Measurements from ENCODE around the gene GAPT.
"Not testable (repeated sequence)": the region's sequence is repeated elsewhere in the genome, so short reads cannot be mapped to it uniquely, and the experiment has no call there.

GAPT gene

GRCh38 chr5:58505971-58506640, 14.9 kb downstream of the GAPT start:
- no peak for FAIRE-seq

GRCh38 chr5:58507715-58508114, 16.5 kb downstream of the GAPT start:
- no peak for FAIRE-seq

- FAIRE-seq: no peak
Observed at GRCh38 chr5:58517198-58517597, 26.0 kb downstream of the GAPT start.

GRCh38 chr5:58523956-58524355, 32.7 kb downstream of the GAPT start:
- FAIRE-seq: no peak

GRCh38 chr5:58524571-58524970, 33.3 kb downstream of the GAPT start:
- no peak for FAIRE-seq

- FAIRE-seq: no peak
Observed at GRCh38 chr5:58530942-58531490, 39.8 kb downstream of the GAPT start.

GRCh38 chr5:58541935-58542334, 50.7 kb downstream of the GAPT start:
- not testable (repeated sequence) for FAIRE-seq

GRCh38 chr5:58542709-58543108, 51.5 kb downstream of the GAPT start:
- FAIRE-seq: no peak

- no peak for FAIRE-seq
Observed at GRCh38 chr5:58543723-58544122, 52.5 kb downstream of the GAPT start.

- no peak for FAIRE-seq
Observed at GRCh38 chr5:58544195-58544594, 53.0 kb downstream of the GAPT start.

- no peak for FAIRE-seq
Observed at GRCh38 chr5:58544926-58545325, 53.7 kb downstream of the GAPT start.

GRCh38 chr5:58545912-58546311, 54.7 kb downstream of the GAPT start:
- no peak for FAIRE-seq

Measured in G401.6 (cell line).